T47D (cell line): ENCODE results near the gene MC1R.

Source experiments
- DNase-seq, 2 experiments: peaks; one replicate each; pipeline versions ENCODE4 v3.0.0 to v3.0.0-alpha.2; 2011 to 2012; ENCODE audit warnings: low read depth in 1 of 2, low spot score in 1 of 2
- JUND ChIP-seq: IDR thresholded peaks from 2 replicates; pipeline ENCODE4 v1.6.1; 2012; ENCODE audit warnings: low read depth
- in situ Hi-C: cut with HindIII; loops from 2 replicates; pipeline ENCODE4 v1.10.0; 2016; ENCODE audit warnings: low sequenced_read_pairs, low pct_unique_long_range_greater_than_20kb

The MC1R gene

DNA sequence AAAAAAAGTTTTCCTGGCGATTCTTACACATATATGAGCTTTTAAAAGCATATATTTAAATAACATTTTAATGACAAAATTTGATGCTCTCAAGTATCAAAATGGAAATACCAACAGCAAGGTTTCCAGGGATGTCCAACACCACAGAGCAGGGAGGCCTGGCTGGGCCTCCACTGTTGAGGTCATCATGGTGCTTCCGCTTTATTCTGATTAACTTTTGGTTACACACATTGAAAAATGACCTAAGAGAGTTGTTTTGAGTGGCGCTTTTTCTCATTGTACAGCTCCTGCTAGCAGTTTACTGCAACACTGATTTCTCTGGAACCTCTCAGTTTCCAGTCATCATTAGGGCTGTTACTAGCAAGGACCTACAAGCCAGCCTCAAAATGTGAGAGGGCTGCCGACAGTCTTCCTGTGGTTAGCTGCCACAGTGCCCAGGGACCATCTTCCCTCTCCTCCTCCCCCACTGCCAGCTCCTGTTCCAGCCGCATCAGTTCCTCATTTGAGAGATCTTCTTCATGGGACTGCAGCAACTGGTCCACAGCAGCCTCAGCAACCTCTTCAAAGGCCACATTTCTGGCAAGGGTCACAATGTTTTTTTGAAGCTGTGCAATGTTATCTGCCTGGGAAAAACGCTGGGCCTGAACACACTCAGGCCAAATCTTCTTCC is 51.2 kb downstream of the MC1R start:
- no peak for TF ChIP-seq JUND
- no peak for DNase-seq
- in situ Hi-C loops = no loop called here
